GM21526 (cell line): ENCODE results near the gene NEIL3.
"Not testable (repeated sequence)": the region's sequence is repeated elsewhere in the genome, so short reads cannot be mapped to it uniquely, and the experiment has no call there.

Experiments
- ATAC-seq: cut with Tn5 transposase; IDR thresholded peaks from one replicate; pipeline ENCODE4 v1.9.1; 2021; ENCODE audit warnings: moderate library complexity; ENCODE audit not compliant: unreplicated experiment, low FRiP score

The NEIL3 gene

DNA sequence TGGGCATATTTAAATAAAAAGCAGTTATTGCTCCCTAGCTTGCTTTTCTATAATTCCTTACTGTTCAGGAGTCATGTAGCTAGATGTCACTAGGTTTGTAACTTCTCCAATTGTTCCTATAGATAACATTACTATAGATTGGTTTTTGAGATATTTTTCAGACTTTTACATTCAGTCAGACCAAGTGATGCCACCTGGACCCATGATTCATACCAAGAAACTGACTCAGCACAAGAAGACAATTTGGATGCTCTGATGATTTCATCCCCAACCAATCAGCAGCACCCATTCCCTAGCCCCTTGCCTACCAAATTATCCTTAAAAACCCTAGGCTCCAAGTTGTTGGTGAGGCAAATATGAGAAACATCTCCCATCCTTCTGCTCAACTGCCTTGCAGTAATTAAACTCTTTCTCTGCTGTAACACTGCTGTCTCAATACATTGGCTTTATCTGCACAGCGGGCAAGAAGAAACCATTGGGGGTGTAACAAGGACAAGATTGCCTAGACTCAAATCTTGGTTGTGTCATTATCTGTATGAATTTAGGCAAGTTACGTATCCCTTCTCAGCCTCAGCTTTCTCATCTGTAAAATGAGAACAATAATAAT is 11.8 kb upstream of the NEIL3 start:
- no peak for ATAC-seq

DNA sequence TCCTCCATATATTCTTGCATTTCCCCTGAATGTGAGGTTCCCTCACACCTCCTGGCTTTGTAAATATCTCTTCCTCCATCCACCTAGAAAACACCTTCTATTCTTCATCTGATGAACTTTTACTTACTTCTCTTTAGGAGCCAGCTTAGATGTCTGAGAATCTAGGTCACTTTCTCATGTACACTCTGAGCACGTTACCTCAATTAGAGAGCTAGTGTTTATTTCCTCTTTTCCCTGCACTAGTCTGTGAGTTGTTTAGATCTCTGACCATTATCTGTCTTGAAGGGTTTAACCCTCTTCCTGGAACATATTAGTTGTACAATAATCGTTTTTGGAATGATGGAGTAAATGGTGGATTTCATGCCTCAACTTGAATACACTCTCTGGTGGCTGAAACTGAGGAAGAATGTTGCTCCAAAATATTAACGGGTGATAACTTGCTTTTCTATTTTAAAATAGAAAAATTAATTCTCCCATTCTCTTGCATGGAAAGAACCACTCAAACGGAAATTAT is 8.5 kb upstream of the NEIL3 start:
- no peak for ATAC-seq

DNA sequence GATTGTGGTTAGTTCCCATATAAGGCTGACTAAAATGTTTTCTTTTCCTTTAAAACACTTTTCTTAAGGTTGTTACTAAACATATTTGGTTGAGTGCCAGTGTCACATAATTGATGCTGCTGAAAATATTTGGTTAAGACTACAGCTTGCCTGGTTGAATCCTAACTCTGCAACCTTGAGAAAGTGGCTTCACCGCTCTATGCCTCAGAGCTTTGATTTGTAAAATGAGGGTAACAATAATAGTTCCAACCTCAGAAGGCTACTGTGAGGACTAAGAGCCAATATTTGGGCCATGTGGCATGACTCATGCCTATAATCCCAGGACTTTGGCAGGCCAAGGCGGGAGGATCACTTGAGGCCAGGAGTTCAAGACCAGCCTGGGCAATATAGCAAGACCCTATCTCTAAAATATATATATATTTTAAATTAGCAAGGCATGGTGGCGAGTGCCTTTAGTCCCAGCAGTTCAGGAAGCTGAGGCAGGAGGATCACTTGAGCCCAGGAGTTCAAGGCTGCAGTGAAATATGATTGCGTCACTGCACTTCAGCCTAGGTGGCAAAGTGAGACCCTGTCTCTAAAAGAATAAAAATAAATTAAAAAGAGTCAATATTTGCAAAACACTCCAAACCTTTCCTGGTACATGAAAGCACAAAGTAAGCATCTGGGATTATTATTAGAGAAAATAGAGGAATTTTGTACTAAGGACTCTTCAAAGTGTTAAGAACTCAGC is 7.1 kb upstream of the NEIL3 start:
- no peak for ATAC-seq

DNA sequence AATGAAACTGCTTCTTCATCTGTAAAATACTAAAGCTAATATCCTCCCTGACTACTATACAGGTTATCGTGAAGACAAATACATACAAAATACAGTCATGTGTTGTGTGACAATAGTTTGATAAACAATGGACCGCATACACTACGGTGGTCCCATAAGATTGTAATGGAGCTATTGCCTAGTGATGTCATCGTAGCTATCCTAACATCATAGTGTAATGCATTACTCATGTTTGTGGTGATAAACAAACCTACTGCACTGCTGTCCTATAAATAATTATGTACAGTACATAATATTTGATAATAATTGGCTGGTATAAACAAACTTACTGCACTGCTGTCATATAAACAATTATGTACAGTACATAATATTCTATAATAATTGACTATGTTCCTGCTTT is 5.6 kb upstream of the NEIL3 start:
- no peak for ATAC-seq

DNA sequence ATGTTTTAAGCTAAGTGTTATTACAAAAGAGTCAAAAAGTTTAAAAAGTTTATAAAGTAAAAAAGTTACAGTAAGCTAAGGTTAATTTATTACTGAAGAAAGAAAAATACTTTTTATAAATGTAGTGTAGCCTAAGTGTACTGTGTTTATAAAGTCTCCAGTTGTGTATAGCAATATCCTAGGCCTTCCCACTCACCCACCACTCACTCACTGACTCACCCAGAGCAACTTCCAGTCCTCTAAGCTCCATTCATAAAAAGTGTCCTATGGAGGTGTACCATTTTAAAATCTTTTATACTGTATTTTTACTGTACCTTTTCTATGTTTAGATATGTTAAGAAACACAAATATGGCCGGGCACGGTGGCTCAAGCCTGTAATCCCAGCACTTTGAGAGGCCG is 4.8 kb upstream of the NEIL3 start:
- not testable (repeated sequence) for ATAC-seq

DNA sequence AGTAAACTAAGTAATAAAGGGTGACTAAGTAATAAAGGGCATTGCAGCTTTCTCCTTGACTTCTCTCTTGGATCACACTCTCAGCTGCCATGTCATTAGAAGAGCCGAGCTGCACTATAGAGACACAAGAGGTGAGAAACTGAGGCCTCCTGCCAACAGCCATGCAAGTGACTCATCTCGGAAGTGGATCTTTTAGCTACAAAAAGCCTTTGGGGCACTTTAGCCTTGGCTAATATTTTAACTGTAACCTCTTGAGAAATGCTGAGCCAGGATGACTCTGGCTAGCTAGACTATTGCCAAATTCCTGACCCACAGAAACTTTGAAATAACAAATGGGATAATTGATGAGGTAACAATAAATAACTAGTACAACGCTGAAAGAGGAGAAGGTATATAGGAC is 1.5 kb upstream of the NEIL3 start:
- ATAC-seq, result no peak

DNA sequence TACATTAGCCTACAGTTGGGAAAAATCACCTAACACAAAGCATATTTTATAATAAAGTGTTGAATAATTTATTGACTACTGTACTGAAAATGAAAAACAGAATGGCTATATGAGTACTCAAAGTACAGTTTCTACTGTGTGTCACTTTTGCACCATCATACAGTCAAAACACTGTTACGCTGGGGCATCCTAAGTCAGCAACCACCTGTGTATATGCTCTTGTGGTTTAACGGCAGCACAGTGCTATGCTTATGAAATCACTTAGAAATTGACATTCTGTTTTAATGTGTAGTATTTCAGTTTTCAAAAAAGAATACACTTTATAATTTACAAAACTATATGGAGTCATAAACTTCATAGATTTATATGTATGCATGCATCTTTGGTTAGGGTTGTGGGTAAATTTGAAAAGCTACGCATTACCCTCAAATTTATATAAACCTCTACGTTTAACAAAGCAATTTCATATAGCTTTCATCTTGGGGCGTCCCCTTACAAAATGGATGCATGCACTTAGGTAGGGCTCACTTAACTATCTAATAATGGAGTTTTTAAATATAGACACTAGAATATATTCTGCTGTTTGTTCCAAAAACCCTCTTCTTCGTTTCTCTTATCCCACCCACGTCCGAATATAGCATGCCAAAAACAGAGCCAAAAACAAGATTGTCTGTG is 690 bp upstream of the NEIL3 start:
- ATAC-seq, result peak; percentile 3

DNA sequence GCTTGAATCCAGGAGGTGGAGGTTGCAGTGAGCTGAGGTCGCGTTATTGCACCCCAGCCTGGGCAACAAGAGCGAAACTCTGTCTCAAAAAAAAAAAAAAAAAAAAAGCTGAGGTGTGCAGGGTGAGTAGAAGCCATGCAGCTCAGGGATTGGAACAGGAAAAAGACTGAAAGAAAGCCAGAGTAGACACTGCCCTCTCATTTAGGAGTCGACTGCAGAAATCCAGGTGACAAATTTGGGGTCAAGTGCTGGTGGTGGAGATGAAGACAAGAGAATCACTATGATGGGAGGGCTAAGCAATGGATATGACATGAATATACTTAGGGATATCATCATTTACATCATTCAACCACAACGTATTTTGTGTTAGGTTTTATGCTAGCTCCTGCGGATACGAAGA is 1.9 kb downstream of the NEIL3 start:
- no peak for ATAC-seq

DNA sequence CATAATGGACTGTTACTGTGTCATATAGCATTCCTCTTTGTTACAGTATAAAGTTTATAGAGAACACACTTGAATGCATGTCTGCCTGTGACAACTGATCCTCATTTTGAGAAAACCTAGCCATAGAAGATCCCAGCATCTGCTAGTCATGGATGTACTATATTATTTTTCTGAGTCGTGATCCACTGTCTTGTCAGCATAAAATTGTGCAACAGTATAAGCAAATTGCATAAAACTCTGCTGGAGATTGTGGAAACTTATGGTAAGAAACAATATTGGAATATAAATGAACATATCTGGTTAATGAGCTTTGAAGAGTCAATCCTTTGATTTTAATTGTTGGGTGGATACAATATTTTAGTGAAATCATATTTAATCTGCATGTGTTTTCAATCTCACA is 3.6 kb downstream of the NEIL3 start:
- ATAC-seq, result no peak

DNA sequence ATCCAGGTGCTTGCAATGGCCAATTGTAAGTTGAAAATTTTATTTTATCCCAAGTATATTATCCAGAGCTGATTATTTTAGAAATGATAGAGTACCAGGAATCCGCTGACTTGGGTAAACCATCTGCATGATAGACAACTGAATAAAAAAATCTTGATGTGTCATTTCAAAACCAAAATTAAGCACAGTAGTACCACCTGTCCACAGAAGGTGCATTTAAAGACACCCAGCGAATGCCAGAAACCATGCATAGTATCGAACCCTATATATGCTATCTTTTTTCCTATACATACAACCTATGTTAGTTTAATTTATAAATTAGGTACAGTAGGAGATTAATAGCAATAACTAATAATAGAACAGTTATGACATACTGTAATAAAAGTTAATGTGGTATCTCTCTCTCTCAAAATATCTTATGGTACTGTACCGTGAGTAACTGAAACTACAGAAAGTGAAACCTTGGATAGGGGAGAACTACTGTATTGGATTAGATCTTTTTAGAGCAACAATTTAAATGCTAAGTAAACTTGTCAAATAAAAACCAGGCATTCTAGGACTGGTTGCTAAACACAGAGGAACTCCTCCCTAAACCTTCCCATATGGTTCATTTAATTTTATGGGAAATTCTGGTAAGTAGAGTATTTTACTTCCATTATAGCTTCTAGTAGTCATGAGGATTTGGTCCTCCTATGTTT is 6.2 kb downstream of the NEIL3 start:
- peak; percentile 78 for ATAC-seq

DNA sequence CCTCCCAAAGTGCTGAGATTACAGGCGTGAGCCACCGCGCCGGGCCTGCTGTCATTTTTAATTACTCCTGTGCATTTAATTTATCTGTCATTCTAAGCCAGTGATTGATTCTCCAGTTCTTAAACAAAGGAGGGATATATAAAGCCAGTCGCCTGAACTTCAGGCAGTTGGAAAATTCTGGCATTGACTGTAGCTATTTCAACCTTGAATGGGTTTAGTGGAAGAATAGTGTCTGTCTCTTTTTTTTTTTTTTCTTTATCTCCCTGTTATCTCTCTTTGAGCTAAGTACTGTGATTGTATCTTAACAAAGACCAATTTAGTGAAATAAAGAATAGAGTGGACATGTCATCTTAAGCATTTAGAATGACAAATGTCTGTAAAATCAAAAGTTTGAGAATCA is 11.0 kb downstream of the NEIL3 start:
- ATAC-seq, result no peak

DNA sequence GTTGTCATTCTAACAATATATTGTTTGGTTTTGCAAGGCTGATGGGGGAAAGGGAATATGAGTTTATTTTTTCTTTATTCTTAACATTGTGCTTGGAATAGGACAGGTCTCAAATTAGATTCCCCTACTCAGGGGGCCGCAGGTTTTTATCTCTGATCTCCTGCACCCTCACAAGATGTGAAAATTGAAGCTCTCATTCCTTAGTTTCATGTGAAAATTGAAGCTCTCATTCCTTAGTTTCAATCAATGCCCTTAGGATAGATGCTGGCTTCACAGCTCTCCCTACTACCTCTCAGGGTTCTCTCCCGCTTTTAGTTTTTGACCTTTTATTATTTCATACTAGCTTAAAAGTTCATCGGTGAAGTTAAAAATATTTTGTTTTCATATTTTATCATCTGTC is 12.0 kb downstream of the NEIL3 start:
- ATAC-seq, result no peak

DNA sequence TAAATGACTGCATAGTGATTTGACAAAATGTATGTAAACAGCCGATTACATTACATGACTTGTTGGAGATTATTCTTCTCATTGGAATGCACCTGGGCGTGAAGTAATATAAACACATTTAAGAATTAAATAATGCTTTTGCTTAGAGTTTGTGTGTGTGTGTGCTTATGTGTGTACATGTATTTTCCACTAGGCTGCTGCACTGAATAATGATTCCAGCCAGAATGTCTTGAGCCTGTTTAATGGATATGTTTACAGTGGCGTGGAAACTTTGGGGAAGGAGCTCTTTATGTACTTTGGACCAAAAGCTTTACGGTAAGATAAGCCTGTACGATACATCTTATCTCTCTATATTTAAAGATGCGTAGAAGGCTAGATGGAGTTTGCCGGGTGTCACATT is 12.6 kb downstream of the NEIL3 start:
- ATAC-seq, result no peak

DNA sequence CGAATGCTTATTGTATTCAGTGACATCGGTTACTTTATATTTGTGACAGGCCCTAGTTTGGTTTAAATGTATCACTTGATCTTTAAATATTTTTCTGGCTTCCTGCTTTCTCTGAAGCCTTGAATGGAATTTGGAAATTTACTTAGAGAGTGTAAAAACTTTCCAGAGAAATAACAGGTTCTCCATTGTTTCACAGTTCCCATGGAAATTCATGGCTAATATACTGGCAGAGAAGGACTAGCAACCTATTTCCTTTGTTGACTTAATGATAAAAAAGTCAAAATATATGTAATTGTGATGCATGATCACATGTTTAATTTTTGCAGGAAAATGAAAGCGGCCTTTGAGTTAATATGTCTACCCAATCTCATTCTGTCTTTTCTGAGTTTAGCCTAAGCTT is 13.2 kb downstream of the NEIL3 start:
- ATAC-seq, result no peak

DNA sequence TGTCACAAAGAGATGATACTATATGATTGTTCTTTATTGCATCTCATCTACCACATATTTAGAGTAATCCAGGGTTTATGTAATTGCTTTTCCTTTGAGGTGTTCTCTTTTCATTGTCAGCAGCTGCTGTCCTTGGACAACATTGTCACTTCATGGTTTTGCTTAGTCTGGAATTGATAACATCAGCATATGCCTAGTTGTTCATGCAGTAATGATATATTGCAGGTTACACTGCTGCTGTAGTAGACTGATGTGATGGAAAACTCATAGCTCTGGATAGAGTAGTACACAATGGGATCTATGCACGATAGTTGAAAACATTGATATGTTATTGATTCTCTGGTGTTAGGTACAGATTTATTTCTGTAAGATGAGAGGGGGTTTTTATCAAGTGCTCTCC is 13.7 kb downstream of the NEIL3 start:
- no peak for ATAC-seq

DNA sequence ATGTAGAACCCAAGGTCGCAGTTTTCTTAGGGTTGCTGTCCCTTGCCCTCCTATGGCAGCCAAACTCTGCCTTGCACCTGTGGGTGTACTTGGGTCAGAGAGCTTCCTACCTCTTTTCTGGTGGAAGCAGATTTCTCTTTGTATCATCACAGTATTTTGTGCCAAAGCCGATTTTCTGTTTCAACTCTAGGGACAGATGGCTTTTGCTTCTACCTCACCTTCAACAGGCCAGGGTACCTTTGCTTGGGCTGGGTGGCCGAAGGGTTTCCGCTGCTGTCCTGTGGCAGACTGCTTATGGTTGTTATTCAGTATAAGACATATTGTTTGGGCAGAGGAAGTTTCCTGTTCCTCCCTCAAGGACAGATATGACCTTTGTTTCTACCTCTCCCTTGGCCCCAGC is 22.4 kb downstream of the NEIL3 start:
- ATAC-seq, result no peak

DNA sequence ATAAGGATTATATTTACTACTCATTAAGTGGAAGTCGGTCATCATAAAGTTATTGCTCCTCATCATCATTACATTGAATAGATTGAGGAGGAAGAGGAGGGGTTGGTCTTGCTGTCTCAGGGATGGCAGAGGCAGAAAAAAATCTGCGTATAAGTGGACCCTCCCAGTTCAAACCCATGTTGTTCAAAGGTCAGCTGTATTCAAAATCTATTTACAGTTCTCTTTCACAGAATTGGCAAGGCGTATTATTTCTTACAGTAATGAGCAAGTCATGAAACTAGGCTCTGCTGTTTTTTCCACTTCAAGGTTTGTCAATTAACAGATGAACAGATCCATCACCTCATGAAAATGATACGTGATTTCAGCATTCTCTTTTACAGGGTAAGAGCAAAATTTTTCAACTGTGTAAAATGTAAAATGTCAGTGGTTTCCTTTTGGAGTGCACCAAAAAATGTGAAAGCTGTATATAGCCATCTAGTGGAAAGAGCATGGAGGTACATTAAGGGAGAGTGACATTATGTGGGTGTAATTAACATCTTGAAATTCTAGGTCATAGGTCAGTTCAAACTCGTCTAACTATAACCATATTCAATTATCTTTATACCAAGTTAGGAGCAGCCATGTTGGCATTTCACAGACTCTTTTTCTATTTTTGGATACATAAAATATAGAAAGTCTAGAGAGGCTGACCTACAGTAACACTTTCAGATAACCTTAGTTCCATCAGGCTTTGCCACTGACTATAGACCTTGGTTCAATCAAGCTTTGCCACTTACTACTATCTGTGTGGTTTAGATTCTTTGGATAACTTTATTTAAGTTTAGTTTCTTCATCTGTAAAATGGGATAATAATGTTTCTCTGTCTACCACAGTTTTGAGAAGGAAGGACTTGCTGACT is 30.1 kb downstream of the NEIL3 start:
- peak; percentile 86 for ATAC-seq

DNA sequence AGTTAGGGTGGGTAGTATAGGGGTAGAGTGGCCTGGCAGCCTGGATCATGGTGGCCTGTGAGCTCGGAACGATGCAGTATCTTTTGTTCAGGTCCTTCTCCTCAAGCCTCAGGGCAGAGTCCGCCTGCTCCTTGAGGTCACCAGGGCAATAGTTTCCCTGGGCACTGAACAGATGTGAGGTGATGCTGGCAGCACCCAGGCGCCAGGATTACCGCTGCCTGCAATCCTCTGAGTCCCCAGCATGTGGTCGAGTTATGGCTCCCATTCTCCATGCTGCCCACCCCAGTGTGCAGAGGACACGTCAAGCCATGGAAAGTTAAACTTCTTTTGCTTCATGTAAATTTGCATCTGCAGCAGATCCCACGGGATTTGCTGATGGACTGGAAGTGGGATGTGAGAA is 38.7 kb downstream of the NEIL3 start:
- no peak for ATAC-seq

DNA sequence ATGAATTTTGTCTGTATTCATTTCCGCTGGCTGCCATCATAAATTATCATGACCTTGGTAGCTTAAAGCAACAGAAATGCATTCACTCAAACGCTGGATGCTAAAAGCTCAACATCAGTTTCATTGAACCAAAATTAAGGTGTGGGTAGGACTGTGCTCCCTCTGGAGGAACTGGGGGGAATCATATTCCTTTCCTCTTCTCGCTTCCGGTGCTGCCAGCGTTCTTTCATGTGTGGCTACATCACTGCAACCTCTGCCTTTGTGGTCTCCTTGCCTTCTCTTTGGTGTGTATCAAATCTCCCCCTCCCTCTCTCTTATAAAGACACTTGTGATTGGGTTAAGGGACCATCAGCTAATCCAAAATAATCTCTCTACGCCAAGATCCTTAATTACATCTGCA is 39.5 kb downstream of the NEIL3 start:
- ATAC-seq, result no peak

DNA sequence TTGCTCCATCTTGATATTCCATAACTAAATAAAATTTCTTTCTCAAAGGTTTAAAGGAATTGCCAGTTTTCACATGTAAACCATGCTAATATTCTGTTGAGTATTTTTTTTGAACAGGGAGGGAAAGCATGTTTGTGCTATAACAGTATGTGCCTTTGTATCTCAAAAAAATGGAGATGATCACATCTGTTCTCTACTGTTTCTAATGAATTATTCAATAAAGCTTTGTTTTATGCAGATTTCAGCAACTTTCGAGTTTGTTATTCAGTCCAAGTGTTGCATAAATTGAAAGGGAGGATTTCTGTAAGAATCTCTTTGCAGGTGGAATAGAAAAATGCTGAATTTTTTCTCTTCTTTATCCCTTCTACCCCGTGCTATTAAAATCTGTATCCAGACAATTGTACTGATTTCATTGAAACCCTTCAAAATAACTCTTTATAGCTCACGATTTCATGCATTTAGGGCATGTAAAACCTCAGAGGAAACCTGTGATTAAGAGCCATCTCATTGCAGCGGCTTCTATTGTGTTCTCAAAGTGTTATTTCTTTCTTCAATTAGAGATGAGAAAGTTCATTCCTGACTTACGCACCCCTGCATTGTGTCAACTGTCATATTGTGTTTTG is 42.1 kb downstream of the NEIL3 start:
- ATAC-seq, result no peak
